SKM-1 (cell line): ENCODE data around the gene BAZ2A.

Experiments
- DNase-seq: peaks from one replicate; lab custom pipeline; 2025; ENCODE audit not compliant: unreplicated experiment; lab: John Stamatoyannopoulos, UW

The BAZ2A gene

DNA sequence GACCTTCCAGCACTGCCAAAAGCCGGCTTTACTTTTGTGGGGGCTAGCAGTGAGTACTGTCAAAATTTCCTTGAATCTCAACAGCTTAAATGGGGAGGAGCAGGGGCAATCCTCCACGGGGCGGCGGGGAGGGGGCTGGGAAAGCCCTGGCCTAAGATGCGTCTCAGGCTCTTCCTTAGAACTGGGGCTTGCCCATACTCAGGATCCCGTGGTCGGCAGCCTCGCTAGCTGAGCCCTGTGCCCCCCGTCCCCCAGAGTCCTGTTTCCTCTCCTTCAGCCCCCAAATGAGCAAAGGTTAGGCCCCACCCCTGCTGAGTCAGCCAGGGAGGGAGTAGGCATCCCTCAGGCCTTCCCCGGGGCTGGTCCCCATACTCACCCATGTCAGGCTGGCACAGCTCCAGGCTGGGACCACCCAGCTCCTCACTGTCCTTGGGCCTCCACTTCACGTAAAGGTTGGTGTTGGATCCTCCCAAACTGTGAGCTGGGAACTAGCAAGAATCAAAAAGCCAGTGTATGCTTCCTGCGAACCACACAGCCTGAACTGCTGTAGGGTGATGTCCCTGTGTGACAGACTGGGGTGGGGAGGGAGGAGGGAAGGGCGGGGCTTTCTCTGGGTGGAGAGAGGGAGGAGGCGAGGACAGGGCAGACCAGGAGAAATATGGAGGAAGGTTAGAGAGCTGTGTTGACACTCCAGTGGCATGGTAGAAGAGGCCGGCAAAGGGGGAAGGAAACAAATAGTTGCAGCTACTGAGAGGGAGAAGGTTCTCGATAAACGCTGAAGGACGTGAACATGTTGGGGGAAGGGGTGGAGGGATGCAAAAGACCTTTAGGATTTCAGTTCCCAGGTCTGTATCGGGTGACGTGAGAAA, 5.9 kb upstream of the BAZ2A start:
- peak; percentile 35 for DNase-seq

DNA sequence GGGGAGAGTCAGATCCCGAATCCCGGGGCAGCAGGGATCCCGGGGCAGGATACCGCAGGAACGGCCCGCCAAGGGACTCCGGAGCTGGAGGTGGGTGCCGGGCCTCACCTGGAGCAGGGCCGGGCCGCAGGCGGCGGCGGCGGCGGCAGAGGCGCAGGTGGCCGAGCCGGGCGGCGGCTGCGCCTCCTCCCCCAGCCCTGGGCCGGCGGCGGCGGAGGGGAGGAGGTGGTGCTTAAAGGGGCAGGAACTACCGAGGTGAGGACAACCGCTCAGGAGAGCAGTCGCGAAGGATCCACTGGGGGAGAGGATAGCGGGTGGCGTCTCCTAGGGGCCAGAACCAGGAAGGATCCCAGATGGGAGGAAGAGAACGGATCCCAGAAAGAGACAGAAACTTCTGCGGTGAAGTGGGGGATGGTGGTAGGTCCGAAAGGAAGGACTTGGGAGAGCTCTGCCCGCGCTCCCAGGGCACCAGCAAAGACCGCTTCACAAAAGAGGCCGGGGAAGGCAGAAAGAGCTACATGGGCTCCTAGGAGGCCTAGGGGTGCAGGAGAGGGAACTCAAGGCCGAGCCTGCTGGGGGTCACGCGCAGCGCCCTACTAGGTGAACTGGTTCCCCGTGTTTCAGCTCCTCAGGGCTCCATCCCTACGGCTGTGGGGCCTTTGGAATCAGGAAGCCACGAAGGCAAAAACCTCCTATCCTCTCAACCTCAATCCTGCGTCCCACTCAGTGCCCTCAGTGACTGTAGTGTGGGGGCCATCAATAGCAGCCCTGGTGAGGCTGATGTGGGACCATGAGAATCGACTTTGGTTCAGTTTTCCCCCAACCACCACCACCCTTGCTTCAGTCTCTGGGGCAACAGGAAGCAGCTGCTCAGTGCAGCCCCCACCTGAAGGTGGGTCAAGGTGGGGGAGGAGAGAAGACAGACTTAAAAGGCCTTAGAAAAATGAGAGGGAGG, 5.0 kb upstream of the BAZ2A start:
- DNase-seq, result no peak

DNA sequence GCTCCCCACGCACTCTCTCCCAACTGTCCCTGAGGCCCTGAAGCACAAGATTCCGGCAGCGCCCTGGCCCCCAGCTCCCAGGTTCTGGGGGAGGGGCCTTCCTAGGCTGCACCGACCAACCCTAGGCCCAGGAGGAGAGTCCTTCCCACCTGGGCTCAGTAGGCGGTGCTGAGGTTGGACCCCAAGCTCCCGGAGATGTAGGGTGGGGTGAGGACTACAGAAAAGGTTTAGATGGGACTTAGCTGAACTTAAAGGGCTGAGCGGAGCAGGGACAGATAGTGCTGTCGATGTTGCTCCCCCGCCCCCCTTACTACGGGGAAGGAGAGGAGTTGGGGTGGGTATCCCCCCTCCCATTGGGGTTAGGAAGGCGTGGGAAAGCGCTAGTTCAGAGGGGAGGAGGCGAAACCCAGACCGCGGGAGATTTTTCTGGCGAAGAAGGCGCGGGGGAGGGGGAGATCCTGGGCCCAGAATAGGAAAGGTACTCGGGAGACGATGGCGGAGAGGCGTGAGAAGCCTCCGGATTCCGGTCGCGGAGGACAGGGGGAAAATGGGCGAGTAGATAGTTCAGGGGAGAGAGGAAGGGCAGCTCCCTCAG, 4.2 kb upstream of the BAZ2A start:
- no peak for DNase-seq

DNA sequence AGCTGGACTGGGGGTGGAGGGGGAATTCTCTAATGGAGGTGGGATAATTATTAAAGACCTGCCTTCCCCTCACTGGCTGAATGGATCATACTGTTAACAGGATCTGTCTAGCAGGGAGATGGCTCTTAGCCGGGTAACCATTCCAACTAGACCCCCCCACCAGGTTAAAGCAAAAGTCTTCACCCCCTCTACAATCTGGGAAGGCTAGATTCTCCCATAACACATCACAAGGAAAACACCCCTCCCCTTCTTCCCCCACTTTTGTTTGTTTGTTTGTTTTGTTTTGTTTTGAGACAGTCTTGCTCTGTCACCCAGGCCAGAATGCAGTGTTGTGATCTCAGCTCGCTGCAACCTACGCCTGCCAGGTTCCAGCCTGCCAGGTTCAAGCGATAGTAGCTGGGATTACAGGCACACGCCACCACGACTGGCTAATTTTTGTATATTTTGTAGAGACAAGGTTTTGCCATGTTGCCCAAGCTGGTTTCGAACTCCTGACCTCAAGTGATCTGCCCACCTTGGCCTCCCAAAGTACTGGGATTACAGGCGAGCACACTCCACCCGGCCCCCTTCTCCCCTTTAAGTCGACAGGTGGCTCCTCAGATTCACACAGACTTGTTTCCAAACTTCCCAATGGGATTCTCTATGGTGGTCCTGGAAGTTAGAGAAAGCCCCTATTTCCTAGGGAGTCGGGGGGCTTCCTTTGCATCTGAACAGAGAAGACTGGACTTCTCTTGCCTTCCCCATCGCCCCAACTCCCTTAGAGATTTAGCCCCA, 3.5 kb upstream of the BAZ2A start:
- no peak for DNase-seq

DNA sequence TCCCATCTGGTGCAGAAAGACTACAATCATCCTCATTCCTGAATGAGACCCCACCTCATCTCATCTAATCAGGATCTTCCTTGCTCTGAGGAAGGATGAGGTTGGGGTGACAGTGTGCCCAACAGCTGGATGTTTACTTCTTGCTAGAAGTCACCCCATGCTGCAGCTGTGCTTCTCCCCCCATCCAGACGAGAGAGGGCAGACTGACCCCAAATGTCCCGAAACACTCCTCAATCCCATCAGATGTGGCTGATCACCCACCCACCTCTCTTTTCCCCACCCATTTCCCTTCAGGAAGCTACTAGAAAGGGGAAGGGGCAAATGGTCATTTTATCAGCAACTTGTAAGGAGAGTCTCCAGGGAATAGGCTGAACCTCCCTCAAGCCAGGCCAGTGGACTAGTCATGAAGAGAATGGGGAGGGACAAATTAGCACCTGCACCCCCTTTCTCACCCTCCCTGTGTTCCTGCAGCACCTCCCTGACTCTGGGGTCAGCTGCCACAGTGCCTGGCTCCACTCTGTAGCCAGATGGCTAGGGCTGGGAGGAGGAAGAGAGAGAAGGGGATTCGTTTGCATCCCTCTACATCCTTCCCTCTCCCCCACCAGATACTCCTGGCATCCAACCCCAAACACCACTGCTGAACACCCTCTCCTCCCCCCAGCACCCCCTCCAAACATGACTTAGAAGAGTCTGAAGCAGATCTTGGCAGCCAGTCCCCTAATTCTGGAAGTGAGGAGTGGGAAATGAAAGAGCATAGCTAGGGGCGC, 2.8 kb upstream of the BAZ2A start:
- no peak for DNase-seq

DNA sequence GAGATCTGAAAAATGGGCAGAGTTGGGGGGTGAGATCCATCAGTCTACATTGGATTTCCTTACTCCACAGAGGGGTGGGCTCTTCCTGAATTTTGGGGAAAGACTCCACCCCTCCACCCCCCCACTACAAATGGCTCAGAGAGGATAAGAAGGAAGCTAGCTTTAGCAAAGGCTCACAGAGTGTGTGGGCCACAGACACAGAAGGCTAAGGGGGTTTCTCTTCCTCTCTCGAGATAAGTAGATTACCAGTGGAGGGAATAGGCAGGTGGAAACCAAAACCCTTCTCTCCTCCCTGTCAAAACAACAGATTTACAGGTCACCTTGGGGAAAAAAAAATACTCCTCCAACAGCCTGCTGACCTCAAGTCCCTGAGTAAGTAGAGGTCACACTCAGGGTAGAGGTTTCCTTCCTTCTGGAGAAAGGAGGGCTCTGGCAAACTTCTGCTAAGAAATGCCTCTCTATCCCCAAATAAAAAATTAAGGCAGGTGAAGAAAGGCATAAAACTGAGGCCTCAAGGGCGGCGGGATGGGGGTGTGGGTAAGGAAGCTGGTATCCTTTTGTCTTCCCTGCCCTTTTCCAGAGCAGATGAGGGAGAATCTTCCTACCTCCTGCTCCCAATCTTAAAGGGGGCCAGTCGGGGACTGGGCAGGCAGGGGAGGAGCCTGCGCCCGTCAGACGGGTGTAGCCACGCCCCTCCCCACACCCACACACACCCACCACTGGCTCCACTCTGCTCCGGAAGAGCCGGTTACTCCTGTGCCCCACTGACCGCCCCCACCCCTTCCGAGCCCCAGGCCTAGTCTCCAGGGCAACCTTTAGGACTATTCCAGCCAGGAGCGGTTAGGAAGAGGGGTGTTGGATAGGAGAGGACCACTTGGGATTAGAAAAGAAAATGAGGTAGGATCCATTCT, 1.9 kb upstream of the BAZ2A start:
- no peak for DNase-seq

DNA sequence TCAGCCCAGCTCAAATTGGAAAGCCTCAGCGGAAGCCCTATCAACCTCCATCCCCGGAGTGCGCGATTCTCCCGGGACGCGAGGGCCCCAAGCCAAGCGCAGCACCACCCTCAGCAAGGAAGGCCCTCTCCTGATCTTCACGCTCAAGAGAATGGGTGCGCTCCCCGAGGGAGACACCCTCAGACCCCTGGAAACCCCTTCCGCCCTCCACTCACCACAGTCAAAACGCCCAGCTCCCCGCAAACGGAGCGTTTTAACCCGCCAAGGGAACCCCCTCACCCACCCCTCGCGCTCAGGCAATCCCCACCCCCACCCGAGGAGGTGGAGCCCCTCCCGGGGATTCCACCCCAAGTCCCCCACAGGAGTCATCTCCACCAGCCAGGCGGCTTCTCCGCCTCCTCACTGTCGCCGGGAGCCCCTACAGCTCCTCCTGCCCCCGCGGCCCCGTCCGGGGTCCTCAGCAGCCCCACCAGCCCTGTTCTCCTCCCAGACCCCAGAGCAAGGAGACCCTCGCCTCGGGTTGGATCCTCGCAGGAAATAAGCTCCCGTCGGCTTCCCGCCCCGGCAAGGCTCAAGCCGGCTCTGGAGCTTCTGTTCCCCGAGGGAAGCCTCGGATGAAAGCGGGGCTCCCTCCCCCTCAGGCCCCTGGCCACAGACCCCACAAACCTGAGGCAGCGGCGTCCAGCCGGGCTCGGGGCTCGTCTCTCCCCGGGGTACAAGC, 507 bp downstream of the BAZ2A start:
- DNase-seq, result no peak

DNA sequence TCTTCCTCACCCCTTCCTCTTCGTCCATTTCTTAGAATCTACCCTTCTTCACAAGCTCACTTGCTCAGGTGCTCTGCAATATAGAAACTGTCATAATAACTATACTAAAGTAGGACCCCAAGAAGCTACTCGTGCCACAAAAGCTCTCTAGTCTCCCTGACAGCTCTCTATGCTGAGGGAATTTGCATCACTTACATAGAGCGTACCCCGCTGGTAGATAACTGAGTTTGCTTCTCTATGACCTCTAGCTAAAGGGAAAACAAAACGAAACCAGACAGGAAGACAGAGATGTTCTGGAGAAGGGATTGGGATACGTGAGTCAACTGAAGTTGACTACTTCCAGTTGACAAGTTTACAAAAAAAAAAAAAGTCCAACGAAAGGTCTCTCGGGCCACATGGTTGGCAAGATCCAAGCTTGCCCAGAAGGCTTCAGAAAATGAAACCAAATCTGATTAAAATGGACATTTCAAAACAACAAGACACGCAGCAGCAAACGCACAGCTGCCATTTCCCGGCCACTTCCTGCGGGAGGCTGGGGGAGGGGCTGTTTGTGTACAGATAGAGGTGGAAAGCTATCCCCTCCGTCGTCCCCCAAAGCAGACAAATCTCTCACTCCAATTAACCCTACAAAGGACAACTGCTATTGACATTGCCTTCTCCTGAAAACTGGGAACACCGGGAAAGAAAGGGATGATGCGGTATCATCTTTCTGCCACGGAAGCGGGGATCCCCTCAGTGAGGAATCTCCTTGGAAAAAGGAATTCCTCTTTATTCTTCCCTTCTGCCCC, 1.3 kb downstream of the BAZ2A start:
- DNase-seq, result no peak

DNA sequence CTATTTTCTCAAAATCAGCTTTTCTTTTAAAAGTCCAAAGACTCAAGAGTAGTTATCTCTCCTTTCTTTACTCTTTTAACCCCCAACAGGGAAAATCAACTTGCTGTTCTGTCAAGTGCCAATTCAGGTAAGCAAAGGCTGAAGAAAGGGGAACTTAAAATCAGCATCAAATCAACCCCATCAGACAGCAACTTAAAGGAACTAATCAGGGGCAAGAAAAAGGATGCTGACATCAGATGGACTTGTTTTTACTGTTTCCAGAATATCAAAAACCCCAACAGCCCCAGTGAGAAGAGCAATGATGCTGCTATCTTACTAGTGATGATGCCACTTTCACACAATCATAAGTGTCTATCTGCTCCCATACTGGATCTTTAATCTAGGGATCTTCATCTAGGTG, 3.4 kb downstream of the BAZ2A start:
- no peak for DNase-seq

DNA sequence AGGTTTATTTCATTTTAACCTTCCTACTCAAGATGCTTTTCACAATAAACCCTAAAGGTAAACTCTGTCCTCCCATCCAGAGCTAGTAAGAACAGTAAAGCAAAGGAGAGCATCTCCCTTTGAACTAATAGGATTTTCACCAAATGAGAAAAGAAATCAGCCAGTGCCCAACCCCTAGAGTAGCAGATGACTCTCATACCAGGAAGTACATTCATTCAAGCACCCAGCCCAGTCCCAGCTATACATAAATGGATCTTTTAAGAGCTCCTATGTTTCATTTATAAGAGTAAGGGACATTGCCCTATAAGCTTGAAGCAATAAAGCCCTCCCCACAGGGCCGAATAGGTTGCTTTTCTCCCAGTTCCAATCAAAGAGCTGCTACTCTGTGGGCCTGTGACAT, 7.6 kb downstream of the BAZ2A start:
- no peak for DNase-seq

DNA sequence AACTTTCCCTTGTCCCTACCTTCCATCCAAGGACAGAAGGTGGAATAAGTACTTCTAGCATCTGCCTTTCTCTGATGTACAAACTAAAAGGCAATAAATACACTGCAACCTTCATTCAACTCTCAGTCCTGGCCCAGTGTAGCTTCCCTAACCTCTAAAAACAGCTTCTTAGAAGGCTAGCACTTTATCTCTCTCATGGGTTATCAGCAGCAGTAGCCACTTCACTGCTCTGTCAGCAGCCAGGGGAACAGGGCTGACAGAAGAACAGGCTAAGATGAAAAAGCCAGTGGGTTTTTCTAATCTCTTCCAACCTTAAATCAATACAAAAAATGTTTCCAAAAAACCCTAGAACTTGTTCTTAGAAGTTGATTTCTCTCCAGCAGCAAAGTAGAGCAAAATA, 13.2 kb downstream of the BAZ2A start:
- DNase-seq, result no peak

DNA sequence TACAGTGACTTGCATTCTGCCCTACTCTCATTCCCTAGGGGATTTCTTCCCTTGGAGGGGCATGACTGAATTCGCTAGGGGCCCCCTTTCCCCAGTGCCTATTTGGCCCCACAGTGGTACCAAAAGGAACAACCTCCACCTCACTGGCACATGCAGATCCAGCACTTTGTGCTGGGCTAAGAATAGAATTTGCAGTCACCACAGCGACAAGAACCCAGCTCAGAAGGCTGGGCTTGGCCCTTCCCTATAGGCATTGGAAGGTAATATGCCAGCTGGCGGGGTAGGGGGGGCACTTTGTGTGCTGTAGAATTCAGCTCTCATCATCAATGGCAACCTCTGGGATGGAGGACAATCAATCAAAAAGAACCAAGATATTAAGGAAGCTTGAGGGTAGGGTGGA, 13.9 kb downstream of the BAZ2A start:
- no peak for DNase-seq

DNA sequence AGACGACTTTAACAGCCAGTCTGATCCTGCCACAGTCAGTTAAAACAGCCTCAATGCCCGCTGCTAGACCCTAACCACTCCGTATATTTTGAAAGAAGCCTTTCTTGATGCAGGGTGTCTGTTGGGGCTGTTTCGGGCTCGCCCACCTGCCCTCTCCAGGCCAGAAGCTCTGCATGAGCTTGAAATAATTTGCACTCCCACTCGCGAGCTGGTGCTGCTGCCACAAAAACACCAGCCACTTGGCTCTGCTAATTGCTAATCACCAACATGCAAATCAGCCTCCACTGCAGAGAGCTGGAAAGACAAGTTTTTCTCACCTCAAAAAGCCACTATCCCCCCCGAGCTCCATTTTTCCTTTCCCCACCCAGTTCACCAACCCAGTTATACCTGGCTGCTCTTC, 15.5 kb downstream of the BAZ2A start:
- DNase-seq, result no peak

DNA sequence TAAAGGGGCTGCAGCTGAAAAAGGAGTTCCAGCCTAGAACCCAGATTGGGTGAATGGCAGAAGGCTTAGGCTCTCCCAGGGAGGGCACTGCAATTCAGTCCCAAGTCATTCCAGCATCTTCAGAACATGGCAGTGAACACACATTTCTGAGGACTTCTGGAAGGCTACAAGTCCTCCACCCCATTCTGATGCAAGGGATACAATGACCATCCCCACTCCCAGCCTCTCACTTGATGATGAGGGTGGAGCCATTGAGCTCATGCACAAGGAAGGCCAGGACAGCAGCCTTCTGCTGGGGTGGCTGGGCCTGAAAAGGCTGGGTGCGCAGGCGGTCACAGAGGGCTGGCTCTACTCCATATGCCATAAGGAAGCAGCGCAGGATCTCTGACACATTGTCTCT, 25.8 kb downstream of the BAZ2A start:
- DNase-seq, result no peak

DNA sequence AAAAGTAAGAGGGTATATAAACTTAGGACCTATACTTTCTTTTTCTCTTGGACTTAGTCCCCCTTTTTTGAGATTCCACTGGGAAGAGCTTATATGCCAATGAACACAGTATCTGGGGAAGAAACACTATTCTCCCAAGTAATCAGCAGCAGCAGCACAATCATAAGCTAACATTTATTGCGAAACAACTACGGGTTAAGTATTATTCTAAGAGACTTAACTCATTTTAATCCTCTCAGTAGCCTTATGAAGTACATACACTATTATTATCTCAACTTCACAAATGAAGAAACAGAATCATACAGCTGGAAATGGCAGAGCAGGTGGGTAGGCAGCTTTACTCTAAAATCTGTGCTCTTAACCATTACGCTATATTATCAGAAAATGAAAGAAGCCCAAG, 27.9 kb downstream of the BAZ2A start:
- no peak for DNase-seq

DNA sequence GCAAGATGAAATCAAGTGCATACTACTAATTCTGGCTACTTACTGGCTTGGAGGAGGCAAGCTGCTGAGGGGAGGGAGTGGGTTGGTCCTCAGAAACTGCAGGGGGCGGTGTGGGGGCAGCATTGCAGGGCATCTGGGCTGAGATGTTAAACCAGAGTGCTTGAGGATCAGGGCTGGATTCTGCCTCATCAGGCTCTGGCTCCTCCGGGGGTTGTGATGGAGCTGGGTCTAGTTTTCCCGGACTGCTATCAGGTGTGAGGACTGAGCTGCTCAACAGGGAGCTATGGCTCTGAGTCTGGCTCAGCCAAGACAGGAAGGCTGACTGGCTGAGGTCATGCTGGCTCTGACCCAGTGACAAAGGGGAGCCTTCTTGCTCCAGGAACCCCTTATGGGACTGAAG, 28.6 kb downstream of the BAZ2A start:
- DNase-seq, result no peak

DNA sequence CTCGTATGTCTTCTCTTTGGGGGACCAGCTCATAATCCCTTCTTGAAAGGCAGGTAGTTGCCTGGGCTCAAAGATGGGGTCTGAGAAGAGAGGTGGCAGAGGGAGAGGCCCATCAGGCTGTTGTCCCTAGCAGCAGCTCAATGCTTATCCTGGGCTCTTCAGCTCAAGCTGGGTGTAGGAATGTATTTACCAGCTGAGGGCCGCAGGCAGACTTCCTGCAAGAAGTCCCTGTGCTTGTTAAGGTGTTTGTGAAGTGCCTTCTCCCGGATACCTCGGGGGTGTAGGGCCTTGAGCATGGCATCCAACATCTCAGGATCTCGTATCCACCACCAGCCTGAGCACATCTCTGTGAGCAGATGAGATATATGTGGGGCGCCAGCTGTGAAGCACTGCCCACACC, 29.4 kb downstream of the BAZ2A start:
- no peak for DNase-seq

DNA sequence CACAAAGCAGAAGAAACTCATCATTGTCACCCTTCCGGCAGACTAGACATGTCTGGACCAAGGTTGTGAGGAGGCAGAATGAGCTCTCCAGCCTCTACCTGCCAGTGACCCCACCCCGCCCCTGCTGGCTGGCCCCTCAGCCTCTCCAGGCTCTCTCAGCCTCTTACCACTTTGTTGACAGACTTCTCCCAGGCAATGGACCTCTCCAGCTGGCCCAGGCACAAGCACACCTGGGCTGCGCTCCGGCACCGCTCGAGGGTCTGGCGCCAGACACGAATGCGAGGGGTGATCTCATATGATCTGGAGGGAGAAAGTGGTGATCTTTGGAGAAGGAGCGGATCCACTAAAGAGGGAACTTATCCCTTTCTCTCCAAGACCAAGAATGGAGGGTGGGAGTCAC, 30.3 kb downstream of the BAZ2A start:
- no peak for DNase-seq
